SK-N-SH treated with all-trans-retinoic acid at 6 μM for 48 hours (cell line): ENCODE results near the gene PER1.
A peak's percentile ranks its signal among the peaks of the same experiment; 100 is the strongest.

Experiments used
- ATAC-seq: fragments of 200-7000 bp; cut with Tn5 transposase; 3 replicates; pipeline ENCODE4 v1.9.1; 2020; ENCODE audit warnings: mild to moderate bottlenecking, moderate library complexity
- ARNTL ChIP-seq: fragments of 450-650 bp; formaldehyde crosslinking; IDR thresholded peaks from 2 replicates; pipeline ENCODE4 v1.5.0; 2020; ENCODE audit warnings: low read depth, mild to moderate bottlenecking, moderate library complexity, borderline replicate concordance
- BACH2 ChIP-seq: fragments of 250-450 bp; sonication (Bioruptor Pico); IDR thresholded peaks from 2 replicates; pipeline ENCODE4 v1.9.0; 2021; ENCODE audit warnings: mild to moderate bottlenecking, borderline replicate concordance
- ESRRG ChIP-seq: fragments of 250-450 bp; sonication (Bioruptor Pico); IDR thresholded peaks from 2 replicates; pipeline ENCODE4 v1.6.1; 2021; ENCODE audit warnings: mild to moderate bottlenecking
- GLIS3 ChIP-seq: fragments of 250-450 bp; sonication (Bioruptor Pico); IDR thresholded peaks from 2 replicates; pipeline ENCODE4 v1.5.0; 2020; ENCODE audit warnings: mild to moderate bottlenecking, moderate library complexity
- ISL1 ChIP-seq: fragments of 250-450 bp; sonication (Bioruptor Pico); IDR thresholded peaks from 2 replicates; pipeline ENCODE4 v2.1.2; 2022; ENCODE audit warnings: mild to moderate bottlenecking, moderate library complexity
- OSR1 ChIP-seq: fragments of 250-450 bp; sonication (Bioruptor Pico); IDR thresholded peaks from 2 replicates; pipeline ENCODE4 v1.8.0; 2022; ENCODE audit warnings: moderate library complexity, mild to moderate bottlenecking, inconsistent platforms
- PPARA ChIP-seq: fragments of 250-450 bp; sonication (Bioruptor Pico); IDR thresholded peaks from 2 replicates; pipeline ENCODE4 v1.5.0; 2020; ENCODE audit warnings: mild to moderate bottlenecking, borderline replicate concordance
- RARB ChIP-seq: fragments of 250-450 bp; sonication (Bioruptor Pico); IDR thresholded peaks from 2 replicates; pipeline ENCODE4 v1.8.0; 2021; ENCODE audit warnings: mild to moderate bottlenecking, moderate library complexity
- SNAI2 ChIP-seq: fragments of 250-450 bp; sonication (Bioruptor Pico); IDR thresholded peaks from 2 replicates; pipeline ENCODE4 v1.5.0; 2020; ENCODE audit warnings: mild to moderate bottlenecking, moderate library complexity
- TCF4 ChIP-seq: fragments of 250-450 bp; sonication (Bioruptor Pico); IDR thresholded peaks from 2 replicates; pipeline ENCODE4 v1.8.0; 2021; ENCODE audit warnings: mild to moderate bottlenecking, moderate library complexity, borderline replicate concordance
- TOX ChIP-seq: fragments of 250-450 bp; sonication (Bioruptor Pico); IDR thresholded peaks from 2 replicates; pipeline ENCODE4 v1.8.0; 2021; ENCODE audit warnings: mild to moderate bottlenecking, moderate library complexity, borderline replicate concordance
- ZC3H10 ChIP-seq: fragments of 250-450 bp; sonication (Bioruptor Pico); IDR thresholded peaks from 2 replicates; pipeline ENCODE4 v1.5.1; 2021; ENCODE audit warnings: mild to moderate bottlenecking, moderate library complexity
- ZFP30 ChIP-seq: fragments of 450-650 bp; formaldehyde crosslinking; IDR thresholded peaks from 2 replicates; pipeline ENCODE4 v1.5.0; 2022; ENCODE audit warnings: mild to moderate bottlenecking, moderate library complexity
- ZNF565 ChIP-seq: fragments of 450-650 bp; formaldehyde crosslinking; conservative IDR thresholded peaks from 2 replicates; pipeline ENCODE4 v1.5.0; 2020; ENCODE audit warnings: low read depth, mild to moderate bottlenecking, moderate library complexity
- ZNF70 ChIP-seq: fragments of 450-650 bp; formaldehyde crosslinking; IDR thresholded peaks from 2 replicates; pipeline ENCODE4 v1.5.0; 2020; ENCODE audit warnings: mild to moderate bottlenecking, moderate library complexity
- ZNF8 ChIP-seq: fragments of 450-650 bp; formaldehyde crosslinking; IDR thresholded peaks from 2 replicates; pipeline ENCODE4 v1.5.0; 2020; ENCODE audit warnings: mild to moderate bottlenecking, moderate library complexity
- TF ChIP-seq, protein P1 (sequence below): fragments of 250-450 bp; sonication (Bioruptor Pico); IDR thresholded peaks from 2 replicates; pipeline ENCODE4 v1.8.0; 2020; ENCODE audit warnings: mild to moderate bottlenecking, moderate library complexity, borderline replicate concordance
- TF ChIP-seq, protein P2 (sequence below): fragments of 250-450 bp; sonication (Bioruptor Pico); IDR thresholded peaks from 2 replicates; pipeline ENCODE4 v1.5.0; 2020; ENCODE audit warnings: mild to moderate bottlenecking, moderate library complexity
- TF ChIP-seq, protein P3 (sequence below): fragments of 250-450 bp; sonication (Bioruptor Pico); IDR thresholded peaks from 2 replicates; pipeline ENCODE4 v1.5.1; 2021; ENCODE audit warnings: mild to moderate bottlenecking, moderate library complexity
- TF ChIP-seq, protein P4 (sequence below): fragments of 250-450 bp; sonication (Bioruptor Pico); IDR thresholded peaks from 2 replicates; pipeline ENCODE4 v1.8.0; 2021; ENCODE audit warnings: low read depth, mild to moderate bottlenecking, moderate library complexity, borderline replicate concordance
- TF ChIP-seq, protein P5 (sequence below): fragments of 250-450 bp; sonication (Bioruptor Pico); IDR thresholded peaks from 2 replicates; pipeline ENCODE4 v1.5.1; 2020; ENCODE audit warnings: low read depth, mild to moderate bottlenecking, moderate library complexity

Gene PER1

DNA sequence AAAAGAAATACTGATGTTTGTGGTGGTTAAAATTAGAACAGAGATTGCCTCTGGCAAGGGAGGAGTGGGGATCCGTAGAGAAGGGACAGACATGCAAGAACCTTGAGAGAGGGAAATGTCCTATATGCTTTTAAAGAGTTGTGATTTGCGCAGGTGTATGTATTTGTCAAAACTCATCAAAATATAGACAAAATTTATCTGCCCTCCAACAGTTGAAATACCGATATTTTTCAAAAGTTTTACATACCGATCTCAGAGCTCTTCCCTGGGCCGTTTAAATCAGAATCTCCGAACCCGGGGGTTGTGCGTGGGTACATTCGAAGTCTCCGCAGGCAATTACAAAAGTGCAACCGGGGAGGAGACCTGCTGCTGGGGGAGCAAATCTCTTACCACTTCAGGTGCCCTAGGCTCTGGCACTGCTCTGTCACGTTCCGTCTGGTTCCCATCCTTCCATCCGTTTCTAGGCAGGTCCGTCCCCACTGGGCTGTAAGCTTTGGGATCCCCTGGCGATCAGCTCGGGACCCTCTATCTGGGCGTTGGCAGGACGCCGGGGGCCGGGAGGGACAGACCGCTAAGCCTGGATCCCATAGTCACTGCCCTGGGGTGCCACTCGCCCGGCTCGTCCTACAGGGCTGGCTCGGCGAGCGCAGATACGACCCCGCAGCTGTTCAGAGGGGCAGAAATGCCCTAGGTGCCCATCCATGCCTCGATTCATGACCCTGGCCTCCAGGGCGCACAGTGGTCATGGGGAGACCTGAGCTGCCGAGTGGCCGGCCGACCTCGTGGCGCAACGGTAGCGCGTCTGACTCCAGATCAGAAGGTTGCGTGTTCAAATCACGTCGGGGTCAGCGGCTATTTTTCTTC is 33.6 kb upstream of the PER1 start:
- TF ChIP-seq PPARA (CRISPR knock-in tag) (no peak), ZC3H10 (no peak), ZNF70 (no peak), TCF4 (CRISPR knock-in tag) (no peak), ZNF565 (CRISPR knock-in tag) (no peak), RARB (CRISPR knock-in tag) (no peak), OSR1 (no peak), ISL1 (CRISPR knock-in tag) (no peak), SNAI2 (CRISPR knock-in tag) (no peak), ESRRG (CRISPR knock-in tag) (no peak), ARNTL (no peak), ZFP30 (no peak), BACH2 (CRISPR knock-in tag) (no peak), TOX (CRISPR knock-in tag) (no peak)
- TF ChIP-seq, protein P1, sequence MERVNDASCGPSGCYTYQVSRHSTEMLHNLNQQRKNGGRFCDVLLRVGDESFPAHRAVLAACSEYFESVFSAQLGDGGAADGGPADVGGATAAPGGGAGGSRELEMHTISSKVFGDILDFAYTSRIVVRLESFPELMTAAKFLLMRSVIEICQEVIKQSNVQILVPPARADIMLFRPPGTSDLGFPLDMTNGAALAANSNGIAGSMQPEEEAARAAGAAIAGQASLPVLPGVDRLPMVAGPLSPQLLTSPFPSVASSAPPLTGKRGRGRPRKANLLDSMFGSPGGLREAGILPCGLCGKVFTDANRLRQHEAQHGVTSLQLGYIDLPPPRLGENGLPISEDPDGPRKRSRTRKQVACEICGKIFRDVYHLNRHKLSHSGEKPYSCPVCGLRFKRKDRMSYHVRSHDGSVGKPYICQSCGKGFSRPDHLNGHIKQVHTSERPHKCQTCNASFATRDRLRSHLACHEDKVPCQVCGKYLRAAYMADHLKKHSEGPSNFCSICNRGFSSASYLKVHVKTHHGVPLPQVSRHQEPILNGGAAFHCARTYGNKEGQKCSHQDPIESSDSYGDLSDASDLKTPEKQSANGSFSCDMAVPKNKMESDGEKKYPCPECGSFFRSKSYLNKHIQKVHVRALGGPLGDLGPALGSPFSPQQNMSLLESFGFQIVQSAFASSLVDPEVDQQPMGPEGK, result no peak
- TF ChIP-seq, protein P2, sequence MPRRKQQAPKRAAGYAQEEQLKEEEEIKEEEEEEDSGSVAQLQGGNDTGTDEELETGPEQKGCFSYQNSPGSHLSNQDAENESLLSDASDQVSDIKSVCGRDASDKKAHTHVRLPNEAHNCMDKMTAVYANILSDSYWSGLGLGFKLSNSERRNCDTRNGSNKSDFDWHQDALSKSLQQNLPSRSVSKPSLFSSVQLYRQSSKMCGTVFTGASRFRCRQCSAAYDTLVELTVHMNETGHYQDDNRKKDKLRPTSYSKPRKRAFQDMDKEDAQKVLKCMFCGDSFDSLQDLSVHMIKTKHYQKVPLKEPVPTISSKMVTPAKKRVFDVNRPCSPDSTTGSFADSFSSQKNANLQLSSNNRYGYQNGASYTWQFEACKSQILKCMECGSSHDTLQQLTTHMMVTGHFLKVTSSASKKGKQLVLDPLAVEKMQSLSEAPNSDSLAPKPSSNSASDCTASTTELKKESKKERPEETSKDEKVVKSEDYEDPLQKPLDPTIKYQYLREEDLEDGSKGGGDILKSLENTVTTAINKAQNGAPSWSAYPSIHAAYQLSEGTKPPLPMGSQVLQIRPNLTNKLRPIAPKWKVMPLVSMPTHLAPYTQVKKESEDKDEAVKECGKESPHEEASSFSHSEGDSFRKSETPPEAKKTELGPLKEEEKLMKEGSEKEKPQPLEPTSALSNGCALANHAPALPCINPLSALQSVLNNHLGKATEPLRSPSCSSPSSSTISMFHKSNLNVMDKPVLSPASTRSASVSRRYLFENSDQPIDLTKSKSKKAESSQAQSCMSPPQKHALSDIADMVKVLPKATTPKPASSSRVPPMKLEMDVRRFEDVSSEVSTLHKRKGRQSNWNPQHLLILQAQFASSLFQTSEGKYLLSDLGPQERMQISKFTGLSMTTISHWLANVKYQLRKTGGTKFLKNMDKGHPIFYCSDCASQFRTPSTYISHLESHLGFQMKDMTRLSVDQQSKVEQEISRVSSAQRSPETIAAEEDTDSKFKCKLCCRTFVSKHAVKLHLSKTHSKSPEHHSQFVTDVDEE (CRISPR knock-in tag), result no peak
- TF ChIP-seq, protein P3, sequence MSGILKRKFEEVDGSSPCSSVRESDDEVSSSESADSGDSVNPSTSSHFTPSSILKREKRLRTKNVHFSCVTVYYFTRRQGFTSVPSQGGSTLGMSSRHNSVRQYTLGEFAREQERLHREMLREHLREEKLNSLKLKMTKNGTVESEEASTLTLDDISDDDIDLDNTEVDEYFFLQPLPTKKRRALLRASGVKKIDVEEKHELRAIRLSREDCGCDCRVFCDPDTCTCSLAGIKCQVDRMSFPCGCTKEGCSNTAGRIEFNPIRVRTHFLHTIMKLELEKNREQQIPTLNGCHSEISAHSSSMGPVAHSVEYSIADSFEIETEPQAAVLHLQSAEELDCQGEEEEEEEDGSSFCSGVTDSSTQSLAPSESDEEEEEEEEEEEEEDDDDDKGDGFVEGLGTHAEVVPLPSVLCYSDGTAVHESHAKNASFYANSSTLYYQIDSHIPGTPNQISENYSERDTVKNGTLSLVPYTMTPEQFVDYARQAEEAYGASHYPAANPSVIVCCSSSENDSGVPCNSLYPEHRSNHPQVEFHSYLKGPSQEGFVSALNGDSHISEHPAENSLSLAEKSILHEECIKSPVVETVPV, result no peak
- TF ChIP-seq, protein P4, sequence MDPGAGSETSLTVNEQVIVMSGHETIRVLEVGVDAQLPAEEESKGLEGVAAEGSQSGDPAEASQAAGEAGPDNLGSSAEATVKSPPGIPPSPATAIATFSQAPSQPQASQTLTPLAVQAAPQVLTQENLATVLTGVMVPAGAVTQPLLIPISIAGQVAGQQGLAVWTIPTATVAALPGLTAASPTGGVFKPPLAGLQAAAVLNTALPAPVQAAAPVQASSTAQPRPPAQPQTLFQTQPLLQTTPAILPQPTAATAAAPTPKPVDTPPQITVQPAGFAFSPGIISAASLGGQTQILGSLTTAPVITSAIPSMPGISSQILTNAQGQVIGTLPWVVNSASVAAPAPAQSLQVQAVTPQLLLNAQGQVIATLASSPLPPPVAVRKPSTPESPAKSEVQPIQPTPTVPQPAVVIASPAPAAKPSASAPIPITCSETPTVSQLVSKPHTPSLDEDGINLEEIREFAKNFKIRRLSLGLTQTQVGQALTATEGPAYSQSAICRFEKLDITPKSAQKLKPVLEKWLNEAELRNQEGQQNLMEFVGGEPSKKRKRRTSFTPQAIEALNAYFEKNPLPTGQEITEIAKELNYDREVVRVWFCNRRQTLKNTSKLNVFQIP, result no peak
- TF ChIP-seq, protein P5, sequence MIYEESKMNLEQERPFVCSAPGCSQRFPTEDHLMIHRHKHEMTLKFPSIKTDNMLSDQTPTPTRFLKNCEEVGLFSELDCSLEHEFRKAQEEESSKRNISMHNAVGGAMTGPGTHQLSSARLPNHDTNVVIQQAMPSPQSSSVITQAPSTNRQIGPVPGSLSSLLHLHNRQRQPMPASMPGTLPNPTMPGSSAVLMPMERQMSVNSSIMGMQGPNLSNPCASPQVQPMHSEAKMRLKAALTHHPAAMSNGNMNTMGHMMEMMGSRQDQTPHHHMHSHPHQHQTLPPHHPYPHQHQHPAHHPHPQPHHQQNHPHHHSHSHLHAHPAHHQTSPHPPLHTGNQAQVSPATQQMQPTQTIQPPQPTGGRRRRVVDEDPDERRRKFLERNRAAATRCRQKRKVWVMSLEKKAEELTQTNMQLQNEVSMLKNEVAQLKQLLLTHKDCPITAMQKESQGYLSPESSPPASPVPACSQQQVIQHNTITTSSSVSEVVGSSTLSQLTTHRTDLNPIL (CRISPR knock-in tag), result no peak
- TF ChIP-seq, all 23 proteins: peak for 0
- peak; percentile 1 for ATAC-seq

DNA sequence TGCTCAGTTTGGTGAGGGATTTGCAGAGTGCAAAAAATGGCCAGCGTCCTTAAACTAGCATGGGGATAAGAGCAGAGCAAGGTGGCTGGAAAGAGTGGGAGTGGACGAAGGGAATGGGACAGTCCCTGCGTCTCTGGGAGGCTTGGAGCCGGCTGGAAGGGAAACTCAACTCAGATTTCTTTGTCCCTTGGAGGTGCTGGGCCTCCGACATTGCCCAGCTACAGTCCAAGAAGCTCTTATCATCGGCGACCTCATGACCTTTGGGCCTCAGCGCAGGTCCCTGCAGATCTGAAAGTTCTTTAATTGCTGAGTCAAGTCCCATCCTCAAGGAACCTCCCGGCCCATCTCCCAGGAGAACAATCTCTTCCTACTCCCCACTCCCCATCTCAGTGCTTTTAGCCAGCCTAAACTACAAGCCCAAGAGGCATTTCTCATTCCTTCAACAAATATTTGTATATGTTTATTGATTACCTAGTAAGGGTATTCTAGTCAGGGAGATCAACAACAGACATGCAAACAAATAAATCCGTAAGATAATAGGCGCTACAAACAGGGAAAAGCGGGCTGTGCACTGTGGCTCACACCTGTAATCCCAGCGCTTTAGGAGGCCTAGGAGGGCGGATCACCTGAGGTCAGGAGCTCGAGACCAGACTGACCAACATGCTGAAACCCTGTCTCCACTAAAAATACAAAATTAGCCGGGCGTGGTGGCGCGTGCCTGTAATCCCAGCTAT is 25.0 kb upstream of the PER1 start:
- TF ChIP-seq TCF4 (CRISPR knock-in tag) (no peak), PPARA (CRISPR knock-in tag) (no peak), ZNF8 (CRISPR knock-in tag) (no peak), ARNTL (no peak), ISL1 (CRISPR knock-in tag) (no peak), GLIS3 (no peak), ZNF70 (no peak)
- TF ChIP-seq, protein P2 (CRISPR knock-in tag), result no peak

More for the DNA sequence above, 25.0 kb upstream of the PER1 start:
- ATAC-seq, result no peak
